GM19455 (cell line): ENCODE measurements around the gene CFAP221.

Experiments used
- ATAC-seq: cut with Tn5 transposase; IDR thresholded peaks from one replicate; pipeline ENCODE4 v1.9.1; 2021; ENCODE audit not compliant: unreplicated experiment

CFAP221 gene

DNA sequence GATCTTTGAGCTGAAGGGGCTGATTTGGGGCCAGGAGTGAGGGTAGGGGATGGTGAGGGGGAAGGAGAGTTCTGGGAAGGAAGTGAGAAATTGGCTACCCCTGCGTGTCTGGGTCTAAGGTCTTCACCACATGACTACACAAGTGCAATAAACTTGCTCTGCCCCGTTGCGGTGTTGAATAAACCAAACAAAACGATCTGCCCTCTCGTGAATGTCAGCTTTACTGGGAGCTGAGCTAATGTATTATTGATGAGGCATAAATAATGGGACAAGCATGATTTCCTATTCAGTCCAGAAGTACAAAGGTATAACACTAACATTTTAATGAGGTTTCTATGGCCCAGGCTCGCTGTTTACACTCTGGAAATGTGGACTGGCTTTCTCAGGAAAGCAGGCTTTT is 8.0 kb upstream of the CFAP221 start:
- no peak for ATAC-seq

DNA sequence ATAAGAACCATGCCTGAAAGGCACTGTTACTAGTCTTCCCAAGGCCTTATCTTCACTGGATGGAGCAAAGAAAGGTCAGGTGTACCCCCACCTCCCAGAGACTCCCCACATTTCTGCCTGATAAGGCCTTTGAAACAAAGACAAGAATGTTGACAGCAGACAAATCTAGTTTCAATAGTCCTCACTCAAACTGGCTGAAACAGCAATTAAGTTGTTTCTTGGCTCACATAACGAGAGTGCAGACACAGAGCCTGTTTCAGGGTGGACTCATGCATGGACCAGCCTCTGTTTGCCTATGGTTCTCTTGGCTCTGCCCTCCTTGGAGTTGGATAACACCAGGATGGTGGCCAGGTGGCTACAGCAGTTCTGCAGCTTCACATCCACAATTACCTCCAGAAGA is 7.5 kb upstream of the CFAP221 start:
- no peak for ATAC-seq

DNA sequence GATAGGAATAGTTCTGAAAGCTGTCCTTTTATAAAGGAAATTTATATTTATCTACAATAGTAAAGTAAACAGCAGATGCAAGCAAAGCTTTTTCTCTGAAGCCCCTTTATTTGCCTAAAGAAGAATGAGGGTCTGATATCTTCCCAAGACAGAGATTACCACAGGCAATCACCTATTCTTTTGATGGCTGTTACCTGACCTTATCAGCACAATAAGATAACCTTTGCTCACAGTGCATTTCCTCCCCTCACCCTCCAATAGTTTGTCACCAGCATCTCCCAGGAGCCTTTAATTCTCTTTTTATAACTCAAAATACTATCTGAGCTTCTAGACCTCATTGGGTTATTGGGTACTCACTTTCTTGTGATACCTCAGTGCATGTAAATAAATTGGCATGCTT is 6.5 kb upstream of the CFAP221 start:
- ATAC-seq: no peak

DNA sequence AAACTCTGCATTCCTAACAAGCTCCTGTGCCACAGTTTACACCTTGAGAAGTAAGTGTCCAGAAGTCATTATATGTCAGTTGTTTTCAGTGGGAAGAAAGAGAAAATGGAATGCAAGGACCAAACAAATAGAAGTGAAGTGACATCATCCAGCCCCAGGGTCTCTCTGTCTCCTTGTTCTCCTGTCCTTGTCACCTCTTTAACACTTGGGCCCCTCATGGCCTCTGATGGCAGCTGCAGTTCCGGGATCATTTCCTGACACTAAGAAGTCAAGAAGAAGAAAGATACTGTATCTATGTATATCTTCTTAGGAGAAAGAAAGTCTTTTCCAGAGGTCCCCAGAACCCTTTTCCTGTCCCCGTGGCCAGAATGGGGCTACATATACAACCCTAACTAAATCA is 2.8 kb upstream of the CFAP221 start:
- ATAC-seq: no peak

- ATAC-seq: no peak
These were observed 758 bp downstream of the CFAP221 start for GRCh38 chr2:119544939-119545475.

DNA sequence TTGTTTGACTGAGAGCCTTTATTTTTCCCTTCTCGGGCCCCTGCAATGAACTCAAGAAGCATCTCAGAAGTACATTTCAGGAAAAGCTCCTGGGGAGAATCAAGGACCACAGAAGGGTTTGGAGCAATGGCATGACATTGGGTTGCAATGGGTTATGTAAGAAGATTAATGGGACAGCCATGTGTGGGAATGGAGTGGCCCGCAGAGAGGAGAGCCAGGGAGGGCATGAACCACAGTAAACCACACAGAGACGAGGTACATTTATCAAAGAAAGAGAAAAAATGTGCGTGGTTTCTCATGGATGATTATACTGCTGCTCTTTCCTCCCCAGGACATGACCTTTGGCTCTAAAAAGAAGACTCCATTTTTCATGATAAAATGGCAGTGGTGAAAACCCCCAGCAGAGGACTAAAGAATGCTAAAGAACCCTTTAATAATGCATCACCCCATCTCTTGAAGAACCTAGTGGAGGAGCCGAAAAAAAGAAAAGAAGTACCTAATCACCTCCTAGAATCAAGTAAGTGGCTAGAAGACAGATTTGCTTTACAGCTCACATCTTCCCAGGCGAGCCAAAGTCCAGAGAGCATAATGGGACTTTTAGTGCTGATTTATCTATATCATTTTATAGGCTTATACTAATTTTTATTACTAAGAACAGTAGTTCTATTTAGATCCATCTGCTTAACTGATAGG is 1.7 kb downstream of the CFAP221 start:
- no peak for ATAC-seq

DNA sequence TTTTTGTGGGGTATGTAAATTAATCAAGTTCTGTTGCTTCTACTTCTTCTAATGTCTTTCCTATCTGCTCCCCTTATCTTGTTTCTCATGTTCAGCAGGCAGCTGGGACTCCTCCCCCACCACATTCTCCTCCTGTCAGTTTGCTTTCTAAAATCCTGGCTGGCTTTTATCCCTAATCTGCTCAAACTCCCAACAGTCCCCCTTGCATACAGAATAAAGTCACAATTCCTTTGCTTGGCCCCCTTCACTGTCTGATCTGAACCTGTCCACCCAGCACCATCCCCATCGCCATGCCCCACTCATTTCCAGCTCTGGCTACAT is 2.2 kb downstream of the CFAP221 start:
- ATAC-seq: no peak

DNA sequence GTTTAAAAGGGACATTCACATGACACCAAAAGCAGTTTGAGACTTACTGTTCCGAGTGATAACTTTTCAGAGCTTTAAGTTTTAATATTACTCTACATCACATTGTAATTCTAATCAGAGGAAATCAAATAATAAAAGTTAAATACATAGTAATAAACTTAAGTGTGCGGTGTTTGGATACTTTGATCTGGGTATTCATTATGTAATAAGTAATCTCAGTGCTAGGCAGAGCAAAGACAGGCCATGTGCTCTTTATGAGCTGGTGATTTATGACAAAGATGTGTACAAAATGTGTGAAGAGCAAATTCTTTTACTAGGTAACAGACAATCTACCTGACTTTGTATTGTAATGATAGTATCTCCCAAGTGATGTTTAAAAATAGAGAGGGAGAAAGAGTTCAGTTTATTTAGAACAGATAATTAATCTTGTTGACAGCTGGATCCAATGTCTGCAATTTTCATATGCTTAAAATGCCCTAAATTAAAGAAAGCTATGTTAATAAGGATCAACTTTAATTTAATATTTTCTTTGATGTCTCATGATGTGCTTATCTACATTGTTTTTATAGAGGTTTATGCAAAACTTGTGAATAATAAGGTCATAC is 4.4 kb downstream of the CFAP221 start:
- no peak for ATAC-seq

DNA sequence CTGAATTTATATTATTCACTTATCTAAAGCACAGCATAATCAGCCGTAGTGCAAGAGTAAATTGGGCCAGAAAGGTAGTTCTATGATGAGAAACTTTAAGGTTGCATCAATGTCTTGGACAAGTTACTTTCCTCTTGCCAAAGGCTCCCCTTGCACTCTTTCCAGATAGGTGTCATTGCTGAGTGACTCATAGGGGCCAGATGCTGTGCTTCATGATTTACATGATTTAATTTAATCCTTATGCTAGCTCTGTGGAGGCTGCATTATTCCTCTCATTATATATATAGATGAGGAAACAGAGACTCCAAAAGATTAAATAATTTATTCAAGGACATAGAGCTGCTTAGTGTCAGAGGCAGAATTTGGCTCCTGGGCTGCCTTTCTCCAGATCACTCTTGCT is 5.0 kb downstream of the CFAP221 start:
- ATAC-seq: no peak

DNA sequence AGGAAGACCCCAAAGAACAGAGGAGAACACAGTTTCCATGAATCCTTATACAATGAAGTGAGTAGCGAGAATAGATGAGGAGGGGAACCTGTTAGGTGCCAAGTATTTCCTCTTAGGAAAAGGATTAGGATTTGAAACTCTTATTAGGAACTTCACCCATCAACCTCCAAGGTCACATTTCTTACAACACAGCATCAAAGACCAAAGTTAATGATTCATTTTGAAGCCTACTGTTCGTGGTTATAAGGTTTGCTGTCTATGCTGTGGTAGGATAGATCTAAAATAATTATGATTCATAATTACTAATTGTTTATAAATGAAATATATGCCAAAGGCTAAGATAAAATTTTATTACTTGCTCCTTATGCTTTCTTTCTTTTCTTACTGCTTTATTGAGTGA is 6.1 kb downstream of the CFAP221 start:
- no peak for ATAC-seq

- ATAC-seq: no peak
These were observed 6.6 kb downstream of the CFAP221 start for GRCh38 chr2:119550856-119551255.

DNA sequence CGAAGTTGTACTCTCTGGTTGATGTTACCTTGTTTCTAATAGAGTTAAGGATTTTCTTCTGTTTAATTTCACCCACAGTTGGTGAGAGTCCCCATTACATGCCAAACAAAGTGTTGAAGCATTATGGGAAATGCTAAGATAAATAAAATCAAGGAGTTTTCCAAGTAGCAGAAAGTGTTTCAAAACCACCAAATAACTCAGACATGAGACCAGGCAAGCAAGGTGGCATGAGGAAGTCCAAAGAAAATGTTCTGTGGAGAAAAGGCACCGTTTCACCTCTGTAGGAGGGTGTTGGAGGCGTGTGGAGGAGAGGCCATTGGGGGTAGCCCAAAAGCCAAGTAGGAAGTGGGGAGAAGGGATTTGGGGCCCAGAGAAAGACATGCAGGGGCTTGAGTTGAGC is 8.7 kb downstream of the CFAP221 start:
- ATAC-seq: no peak

DNA sequence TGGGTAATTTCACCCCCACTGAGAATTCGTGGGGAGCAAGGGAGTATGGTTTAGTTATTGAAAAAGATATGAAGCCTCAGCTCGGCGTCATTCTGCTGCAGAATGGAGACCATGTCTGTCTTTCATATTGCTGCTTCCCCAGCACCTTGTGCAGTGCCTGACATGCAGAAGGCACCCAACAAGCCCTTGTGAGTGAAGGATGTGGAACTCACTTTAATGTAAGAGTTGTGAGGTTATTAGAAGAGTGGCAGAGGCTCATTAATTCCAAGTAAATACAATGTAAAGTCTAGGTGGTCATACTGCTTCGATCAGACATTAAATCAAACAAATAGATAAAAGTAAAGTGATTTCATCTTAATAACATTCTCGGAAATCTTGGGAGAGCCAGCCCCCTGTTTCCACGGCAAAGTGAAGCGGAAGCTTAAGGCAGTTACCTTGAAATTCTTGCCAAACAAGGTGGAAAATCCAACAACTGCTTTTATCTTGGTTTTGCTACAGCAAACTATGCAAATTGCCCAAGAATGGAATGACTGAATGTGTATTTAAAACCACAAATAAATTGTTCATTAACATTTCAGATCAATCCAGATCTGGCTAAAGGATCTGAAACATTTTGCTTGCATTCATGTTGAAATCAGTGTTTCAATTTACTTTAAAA is 9.6 kb downstream of the CFAP221 start:
- no peak for ATAC-seq

- no peak for ATAC-seq
These were observed 21.2 kb downstream of the CFAP221 start for GRCh38 chr2:119565481-119565880.

- no peak for ATAC-seq
These were observed 23.0 kb downstream of the CFAP221 start for GRCh38 chr2:119567292-119567691.

GRCh38 chr2:119574108-119574815 is 30.0 kb downstream of the CFAP221 start:
- ATAC-seq: peak; percentile 99

GRCh38 chr2:119574864-119575263 is 30.6 kb downstream of the CFAP221 start:
- no peak for ATAC-seq

DNA sequence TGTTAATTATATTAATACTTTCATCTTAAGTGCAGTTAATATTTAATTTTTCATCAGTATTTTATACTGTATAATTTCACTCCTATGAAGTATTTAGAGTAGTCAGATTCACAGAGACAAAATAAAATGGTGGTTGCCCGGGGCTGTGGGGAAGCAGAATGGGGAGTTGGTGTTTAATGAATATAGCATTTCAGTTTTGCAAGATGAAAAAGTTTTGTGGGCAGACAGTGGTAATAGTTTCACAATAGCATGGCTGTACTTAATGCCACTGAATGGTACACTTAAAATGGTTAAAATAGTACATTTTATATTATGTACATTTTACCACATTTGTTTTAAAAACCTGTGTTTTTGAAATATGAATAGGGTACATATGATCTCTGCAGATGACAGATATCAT is 31.2 kb downstream of the CFAP221 start:
- ATAC-seq: no peak

DNA sequence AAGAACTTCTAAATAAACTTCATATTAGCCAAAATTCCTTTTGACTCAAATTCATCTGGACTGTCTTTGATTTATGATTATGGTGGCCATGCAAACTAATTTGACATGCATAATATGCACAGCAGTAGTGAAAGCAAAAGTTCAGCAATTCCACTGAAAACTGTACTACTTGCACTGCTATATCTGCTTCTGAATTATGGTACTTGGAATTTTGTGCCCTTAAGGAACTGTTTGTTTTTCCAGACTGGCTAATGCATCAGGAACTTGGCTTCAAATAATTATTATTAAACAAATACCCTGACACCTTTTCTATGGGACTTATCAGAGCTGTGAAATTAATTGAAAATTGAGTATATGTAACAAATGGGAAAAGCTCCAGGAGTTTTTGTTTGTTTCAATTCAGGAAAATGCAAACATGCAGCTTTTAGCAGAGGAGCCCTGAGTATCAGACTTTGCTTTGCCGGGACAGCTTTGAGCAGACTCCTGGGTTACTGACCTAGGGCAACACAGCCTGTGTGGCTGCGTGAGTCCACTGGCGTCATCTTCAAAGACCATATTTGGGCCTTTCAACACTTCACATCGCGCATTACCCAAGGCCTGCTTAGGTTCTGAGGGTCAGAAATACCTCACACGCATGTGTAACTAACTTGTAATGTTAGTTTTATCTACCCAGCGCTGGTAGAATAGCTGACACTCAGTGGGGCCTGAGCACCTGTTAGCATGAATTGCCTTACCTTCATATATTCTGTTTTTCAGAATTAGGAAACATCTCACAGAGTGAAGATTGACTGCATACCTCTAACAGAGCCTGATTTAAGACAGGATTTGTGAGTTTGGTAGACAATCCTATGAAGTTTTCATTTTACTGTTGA is 35.4 kb downstream of the CFAP221 start:
- no peak for ATAC-seq

GRCh38 chr2:119580550-119581072 is 36.4 kb downstream of the CFAP221 start:
- no peak for ATAC-seq

DNA sequence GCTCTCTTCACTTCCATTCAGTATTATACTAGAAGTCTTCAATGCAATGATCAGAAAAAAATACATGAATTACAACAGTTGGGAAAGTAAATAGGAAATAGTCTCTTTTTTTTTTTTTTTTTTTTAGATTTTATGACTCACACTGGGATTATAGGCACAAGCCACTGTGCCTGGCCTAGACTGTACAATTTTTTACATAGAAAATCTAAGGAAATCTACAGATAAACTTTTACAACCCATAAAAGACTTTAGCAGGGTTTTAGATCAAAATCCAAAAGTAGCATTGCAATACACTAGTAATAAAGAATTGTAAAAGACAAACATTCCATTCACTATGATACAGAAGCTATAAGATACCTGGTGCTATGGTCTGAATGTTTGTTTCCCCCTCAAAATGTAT is 39.0 kb downstream of the CFAP221 start:
- no peak for ATAC-seq
